ENCODE results near the gene COQ10A.

COQ10A gene

DNA sequence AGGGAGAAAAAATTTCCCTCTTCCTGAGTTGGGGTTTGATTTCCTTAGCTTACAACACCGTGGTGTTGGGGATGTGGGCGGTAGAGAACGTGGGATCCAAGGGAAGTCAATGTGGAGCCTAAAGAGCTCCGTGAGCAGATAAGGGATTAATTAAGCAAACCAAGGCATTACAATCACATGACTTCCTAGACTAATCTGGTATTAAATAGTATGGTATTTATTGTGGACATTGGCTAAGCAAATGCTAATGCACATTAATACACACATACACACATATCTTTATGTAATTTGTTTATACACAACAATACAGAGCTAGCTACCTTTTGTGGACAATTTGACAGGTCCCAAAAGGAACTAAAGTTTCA is 44.2 kb upstream of the COQ10A start:
- Histone ChIP-seq H3K4me3 (replicated peaks; ENCODE audit: low read depth, low read length) (peak overlapping the region; percentile 83), H3K27me3 (replicated peaks; ENCODE audit: control insufficient read depth, insufficient read depth, low read length) (no peaks in the 10 kb centered on the region), H3K36me3 (ENCODE audit: control insufficient read depth, insufficient read depth, low read length) (peaks cover 2% of the 10 kb centered on the region; the same call in 1 of the 2 replicates)
- DNase-seq (ENCODE audit: extremely low read depth, insufficient read length): no peak
- TF ChIP-seq, protein P1, sequence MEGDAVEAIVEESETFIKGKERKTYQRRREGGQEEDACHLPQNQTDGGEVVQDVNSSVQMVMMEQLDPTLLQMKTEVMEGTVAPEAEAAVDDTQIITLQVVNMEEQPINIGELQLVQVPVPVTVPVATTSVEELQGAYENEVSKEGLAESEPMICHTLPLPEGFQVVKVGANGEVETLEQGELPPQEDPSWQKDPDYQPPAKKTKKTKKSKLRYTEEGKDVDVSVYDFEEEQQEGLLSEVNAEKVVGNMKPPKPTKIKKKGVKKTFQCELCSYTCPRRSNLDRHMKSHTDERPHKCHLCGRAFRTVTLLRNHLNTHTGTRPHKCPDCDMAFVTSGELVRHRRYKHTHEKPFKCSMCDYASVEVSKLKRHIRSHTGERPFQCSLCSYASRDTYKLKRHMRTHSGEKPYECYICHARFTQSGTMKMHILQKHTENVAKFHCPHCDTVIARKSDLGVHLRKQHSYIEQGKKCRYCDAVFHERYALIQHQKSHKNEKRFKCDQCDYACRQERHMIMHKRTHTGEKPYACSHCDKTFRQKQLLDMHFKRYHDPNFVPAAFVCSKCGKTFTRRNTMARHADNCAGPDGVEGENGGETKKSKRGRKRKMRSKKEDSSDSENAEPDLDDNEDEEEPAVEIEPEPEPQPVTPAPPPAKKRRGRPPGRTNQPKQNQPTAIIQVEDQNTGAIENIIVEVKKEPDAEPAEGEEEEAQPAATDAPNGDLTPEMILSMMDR (IDR thresholded peaks at IDR 0.05; ENCODE audit: insufficient read depth, low read length, poor library complexity, severe bottlenecking): no peak

DNA sequence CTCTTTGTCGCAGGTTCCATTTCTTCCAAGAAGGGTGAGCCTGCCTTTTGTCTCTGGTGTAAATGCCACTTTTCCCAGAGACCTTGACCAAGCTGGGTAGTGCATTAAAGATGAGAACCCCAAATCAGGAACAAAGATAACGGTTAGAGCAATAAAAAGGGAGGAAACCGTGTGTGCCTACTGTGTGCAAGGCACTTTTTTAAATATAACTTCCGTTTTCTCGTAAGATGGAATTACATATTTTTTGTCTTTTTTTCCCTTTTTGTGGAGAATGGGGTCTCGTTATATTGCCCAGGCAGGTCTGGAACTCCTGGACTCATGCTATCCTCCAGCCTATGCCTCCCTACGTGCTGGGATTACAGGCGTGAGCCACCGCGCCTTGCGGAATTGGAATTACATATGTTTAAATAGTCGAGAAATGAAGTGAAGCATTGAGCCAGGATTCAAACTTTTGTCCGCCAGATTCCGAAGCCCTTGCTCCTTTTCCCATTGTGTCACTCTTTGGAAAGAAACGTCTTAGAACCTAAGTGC is 43.1 kb upstream of the COQ10A start:
- no peak for DNase-seq (ENCODE audit: extremely low read depth, insufficient read length)

DNA sequence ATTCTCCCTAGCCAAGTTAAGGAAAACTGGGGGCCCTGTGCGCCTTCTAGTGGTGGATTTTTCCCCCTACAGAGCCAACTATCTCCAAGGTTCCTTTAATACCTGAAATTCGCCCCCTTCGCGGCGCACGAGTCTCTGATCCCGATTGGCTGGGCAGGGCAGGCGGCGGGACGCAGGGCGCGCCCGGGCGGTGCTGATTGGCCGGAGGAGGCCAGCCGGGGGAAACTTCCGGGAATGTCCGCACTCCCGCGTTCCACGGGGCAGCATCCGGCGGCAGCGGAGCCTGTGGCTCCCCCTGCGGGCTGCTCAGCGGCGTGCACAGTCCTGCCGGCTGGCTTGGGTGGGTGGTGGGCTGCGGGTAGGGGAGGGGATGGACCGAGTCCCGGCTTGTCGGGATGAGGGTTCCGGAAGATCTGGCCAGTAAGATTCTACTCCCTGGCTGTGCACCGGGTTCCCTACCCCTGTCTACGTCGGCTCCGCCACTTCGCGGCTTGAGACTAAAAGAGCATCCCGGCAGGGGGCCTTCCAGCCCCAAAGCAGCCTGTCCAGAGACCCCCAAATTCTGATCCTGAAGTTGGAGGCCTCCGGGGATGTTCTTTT is 42.5 kb upstream of the COQ10A start, which contains the start of gene NABP2:
NABP2 (plus strand) TSS at position 241 of the 600 bp plus-strand sequence. CDS start 515 bp downstream, outside the sequence.
- H3K27me3 ChIP-seq (replicated peaks; ENCODE audit: control insufficient read depth, insufficient read depth, low read length): no peaks in the 10 kb centered on the region
- TF ChIP-seq, protein P1 (IDR thresholded peaks at IDR 0.05; ENCODE audit: insufficient read depth, low read length, poor library complexity, severe bottlenecking): peak; percentile 81
- peak within 1 kb of the TSS; percentile 74 for H3K4me3 ChIP-seq (replicated peaks; ENCODE audit: low read depth, low read length)
- H3K36me3 ChIP-seq (ENCODE audit: control insufficient read depth, insufficient read depth, low read length): peaks cover 2% of the 10 kb centered on the region
- peak; percentile 97 for DNase-seq (ENCODE audit: extremely low read depth, insufficient read length)

More for the DNA sequence above, 43.1 kb upstream of the COQ10A start:
- Histone ChIP-seq H3K4me3 (replicated peaks; ENCODE audit: low read depth, low read length) (peak overlapping the region; percentile 38), H3K27me3 (replicated peaks; ENCODE audit: control insufficient read depth, insufficient read depth, low read length) (no peaks in the 10 kb centered on the region), H3K36me3 (ENCODE audit: control insufficient read depth, insufficient read depth, low read length) (peaks cover 2% of the 10 kb centered on the region; the same call in 1 of the 2 replicates)
- TF ChIP-seq, protein P1 (IDR thresholded peaks at IDR 0.05; ENCODE audit: insufficient read depth, low read length, poor library complexity, severe bottlenecking): no peak

DNA sequence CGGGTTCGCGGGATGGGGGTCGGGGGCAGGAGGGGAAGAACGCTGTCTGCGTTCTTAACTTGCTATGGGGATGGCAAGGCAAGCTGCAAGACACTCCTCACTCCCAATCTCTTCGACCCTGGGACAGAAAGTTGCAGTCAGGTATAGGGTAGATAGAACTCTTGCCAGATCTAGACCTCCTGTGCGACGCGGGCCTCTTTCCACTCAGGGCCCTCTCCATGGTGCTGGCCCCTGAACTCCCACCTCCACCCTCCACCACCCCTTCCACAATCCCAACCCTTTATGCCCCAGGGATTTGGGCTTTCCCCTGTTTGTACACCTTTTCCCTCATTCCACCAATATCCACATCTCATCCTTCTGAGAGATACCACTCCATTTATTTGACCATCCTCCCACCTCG is 41.8 kb upstream of the COQ10A start:
- Histone ChIP-seq H3K4me3 (replicated peaks; ENCODE audit: low read depth, low read length) (peak overlapping the region; percentile 74), H3K27me3 (replicated peaks; ENCODE audit: control insufficient read depth, insufficient read depth, low read length) (no peaks in the 10 kb centered on the region), H3K36me3 (ENCODE audit: control insufficient read depth, insufficient read depth, low read length) (peaks cover 2% of the 10 kb centered on the region)
- no peak for DNase-seq (ENCODE audit: extremely low read depth, insufficient read length)
- TF ChIP-seq, protein P1 (IDR thresholded peaks at IDR 0.05; ENCODE audit: insufficient read depth, low read length, poor library complexity, severe bottlenecking): no peak

DNA sequence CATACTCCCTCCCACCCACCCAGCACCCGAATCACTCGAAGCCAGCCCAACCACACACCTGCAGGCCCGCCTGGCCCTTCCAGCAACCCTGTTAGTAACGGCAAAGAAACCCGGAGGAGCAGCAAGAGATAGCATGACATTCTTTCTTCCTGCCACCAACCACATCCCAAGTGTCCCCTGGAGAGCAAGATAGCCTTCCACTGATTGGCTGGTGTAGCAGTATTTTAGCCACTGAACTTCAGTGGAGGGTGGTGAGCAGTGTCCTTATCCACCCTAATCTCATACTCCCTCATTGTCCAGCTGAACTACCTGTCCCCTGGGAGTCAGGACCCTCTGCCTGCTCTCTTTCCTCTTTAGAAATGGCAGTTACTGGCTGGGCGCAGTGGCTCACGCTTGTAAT is 37.7 kb upstream of the COQ10A start:
- TF ChIP-seq, protein P1 (IDR thresholded peaks at IDR 0.05; ENCODE audit: insufficient read depth, low read length, poor library complexity, severe bottlenecking): no peak
- Histone ChIP-seq H3K4me3 (replicated peaks; ENCODE audit: low read depth, low read length) (no peak overlapping the region), H3K36me3 (ENCODE audit: control insufficient read depth, insufficient read depth, low read length) (peaks cover 2% of the 10 kb centered on the region), H3K27me3 (replicated peaks; ENCODE audit: control insufficient read depth, insufficient read depth, low read length) (no peaks in the 10 kb centered on the region)
- no peak for DNase-seq (ENCODE audit: extremely low read depth, insufficient read length)
